ENCODE measurements around the gene GRM8.

GRM8 gene

GRCh38 chr7:126667742-126668366 is 584.9 kb downstream of the GRM8 start:
- peak overlapping the region; percentile 41 for H3K4me3 ChIP-seq (ENCODE audit: low read depth, low read length)
- no peak for TF ChIP-seq CTCF (IDR thresholded peaks at IDR 0.05; ENCODE audit: low read depth, low read length)

GRCh38 chr7:126662856-126663255 is 589.9 kb downstream of the GRM8 start:
- no peak overlapping the region for H3K4me3 ChIP-seq (ENCODE audit: low read depth, low read length)
- TF ChIP-seq CTCF (IDR thresholded peaks at IDR 0.05; ENCODE audit: low read depth, low read length) = no peak

- H3K4me3 ChIP-seq (ENCODE audit: low read depth, low read length) = no peak overlapping the region
- TF ChIP-seq CTCF (IDR thresholded peaks at IDR 0.05; ENCODE audit: low read depth, low read length) = no peak
Measured at GRCh38 chr7:126659124-126659523, 593.6 kb downstream of the GRM8 start.

- H3K4me3 ChIP-seq (ENCODE audit: low read depth, low read length) = no peak overlapping the region
- no peak for TF ChIP-seq CTCF (IDR thresholded peaks at IDR 0.05; ENCODE audit: low read depth, low read length)
Measured at GRCh38 chr7:126658684-126659083, 594.1 kb downstream of the GRM8 start.

- no peak for TF ChIP-seq CTCF (IDR thresholded peaks at IDR 0.05; ENCODE audit: low read depth, low read length)
Measured at GRCh38 chr7:126657599-126658358, 595.0 kb downstream of the GRM8 start.

GRCh38 chr7:126657137-126657536 is 595.6 kb downstream of the GRM8 start:
- no peak overlapping the region for H3K4me3 ChIP-seq (ENCODE audit: low read depth, low read length)
- no peak for TF ChIP-seq CTCF (IDR thresholded peaks at IDR 0.05; ENCODE audit: low read depth, low read length)

More at GRCh38 chr7:126657599-126658358, 595.0 kb downstream of the GRM8 start:
- no peak overlapping the region for H3K4me3 ChIP-seq (ENCODE audit: low read depth, low read length)

- no peak overlapping the region for H3K4me3 ChIP-seq (ENCODE audit: low read depth, low read length)
- no peak for TF ChIP-seq CTCF (IDR thresholded peaks at IDR 0.05; ENCODE audit: low read depth, low read length)
Measured at GRCh38 chr7:126656165-126656564, 596.6 kb downstream of the GRM8 start.
